Nucleus accumbens (tissue), 56 donors: Measurements from ENCODE around the gene TP53RK.

Source experiments
- DNase-seq, 56 donors: peaks; one replicate each; lab custom pipeline; 2025; lab: John Stamatoyannopoulos, UW

TP53RK gene

GRCh38 chr20:46689082-46689753 lies at the start of gene TP53RK:
TSS of gene TP53RK (minus strand) at chr20:46689444. CDS start at chr20:46689414, 30 bp downstream.
- peak; percentile 67 to 99 (median 93) for DNase-seq

- DNase-seq: no peak
Measured at GRCh38 chr20:46735436-46735835, 46.2 kb upstream of the TP53RK start.

GRCh38 chr20:46731770-46732169 lies 42.5 kb upstream of the TP53RK start:
- no peak for DNase-seq

- no peak for DNase-seq
Measured at GRCh38 chr20:46725186-46726165, 36.2 kb upstream of the TP53RK start.

- DNase-seq: no peak
Measured at GRCh38 chr20:46724343-46724959, 35.2 kb upstream of the TP53RK start.

GRCh38 chr20:46723039-46723438 lies 33.8 kb upstream of the TP53RK start:
- no peak for DNase-seq

- DNase-seq: no peak
Measured at GRCh38 chr20:46722450-46722849, 33.2 kb upstream of the TP53RK start.

- no peak for DNase-seq
Measured at GRCh38 chr20:46721476-46721875, 32.2 kb upstream of the TP53RK start.

GRCh38 chr20:46720776-46721425 lies 31.7 kb upstream of the TP53RK start:
- no peak for DNase-seq

- DNase-seq: no peak
Measured at GRCh38 chr20:46720019-46720418, 30.8 kb upstream of the TP53RK start.

- no peak for DNase-seq
Measured at GRCh38 chr20:46717818-46718541, 28.7 kb upstream of the TP53RK start.

GRCh38 chr20:46715292-46715756 lies 26.1 kb upstream of the TP53RK start:
- DNase-seq: no peak

- no peak for DNase-seq
Measured at GRCh38 chr20:46713957-46714834, 25.0 kb upstream of the TP53RK start.

- DNase-seq: no peak
Measured at GRCh38 chr20:46712056-46712636, 22.9 kb upstream of the TP53RK start.

GRCh38 chr20:46710153-46710913 lies 21.1 kb upstream of the TP53RK start:
- no peak for DNase-seq

- peak in 19 of 56 donors; percentile 6 to 64 (median 25) for DNase-seq
Measured at GRCh38 chr20:46709459-46710152, 20.4 kb upstream of the TP53RK start, which contains the start of gene SLC2A10. TSS of gene SLC2A10 (plus strand) at chr20:46709649. CDS start at chr20:46709737, 88 bp downstream.

- DNase-seq: no peak
Measured at GRCh38 chr20:46709055-46709458, 19.8 kb upstream of the TP53RK start.
